Mesendoderm (in vitro differentiated cells): Measurements from ENCODE around the gene KDM3A.

Source experiments
- DNase-seq: peaks from one replicate; pipeline ENCODE4 v3.0.0; 2013
- H2AK5ac ChIP-seq: 2 replicates; pipeline ENCODE4 v1.6.1; 2013; ENCODE audit warnings: low read length, inconsistent platforms
- H2BK120ac ChIP-seq: 2 replicates; pipeline ENCODE4 v1.6.1; 2013; ENCODE audit warnings: low read depth, mild to moderate bottlenecking, low read length, moderate library complexity, mixed read lengths
- H2BK15ac ChIP-seq: replicated peaks from 2 replicates; pipeline ENCODE4 v1.6.1; 2013; ENCODE audit warnings: low read depth, mild to moderate bottlenecking, moderate library complexity
- H2BK5ac ChIP-seq: 2 replicates; pipeline ENCODE4 v1.6.1; 2013; ENCODE audit warnings: low read length, inconsistent platforms
- H3K18ac ChIP-seq: 2 replicates; pipeline ENCODE4 v1.6.1; 2013; ENCODE audit warnings: mild to moderate bottlenecking, low read length, mixed read lengths
- H3K23ac ChIP-seq: one replicate; pipeline ENCODE4 v1.6.1; 2013; ENCODE audit warnings: low read length
- H3K27ac ChIP-seq: 2 replicates; pipeline ENCODE4 v1.5.1; 2013; ENCODE audit warnings: low read depth, mild to moderate bottlenecking, inconsistent platforms, low read length, moderate library complexity
- H3K27me3 ChIP-seq: 2 replicates; pipeline ENCODE4 v1.6.1; 2013; ENCODE audit warnings: low read length, control low read depth, mild to moderate bottlenecking, inconsistent platforms; ENCODE audit not compliant: insufficient read depth, poor library complexity
- H3K36me3 ChIP-seq: 2 replicates; pipeline ENCODE4 v1.6.1; 2013; ENCODE audit warnings: low read length, inconsistent platforms; ENCODE audit not compliant: control insufficient read depth, insufficient read depth
- H3K4ac ChIP-seq: one replicate; pipeline ENCODE4 v1.6.1; 2013; ENCODE audit warnings: low read depth, mild to moderate bottlenecking, low read length, moderate library complexity
- H3K4me1 ChIP-seq: 2 replicates; pipeline ENCODE4 v1.6.1; 2013; ENCODE audit warnings: low read depth, low read length, inconsistent platforms; ENCODE audit not compliant: control insufficient read depth
- H3K4me2 ChIP-seq: 2 replicates; pipeline ENCODE4 v1.6.1; 2013; ENCODE audit warnings: low read length
- H3K4me3 ChIP-seq: 2 replicates; pipeline ENCODE4 v1.5.1; 2013; ENCODE audit warnings: mild to moderate bottlenecking, low read length
- H3K56ac ChIP-seq: one replicate; pipeline ENCODE4 v1.6.1; 2013; ENCODE audit warnings: low read length
- H3K79me1 ChIP-seq: 2 replicates; pipeline ENCODE4 v1.6.1; 2013; ENCODE audit warnings: low read length, inconsistent platforms
- H3K79me2 ChIP-seq: 2 replicates; pipeline ENCODE4 v1.6.1; 2013; ENCODE audit warnings: mild to moderate bottlenecking, low read length; ENCODE audit not compliant: control insufficient read depth, insufficient read depth
- H3K9ac ChIP-seq: 2 replicates; pipeline ENCODE4 v1.6.1; 2013; ENCODE audit warnings: low read length, inconsistent platforms
- H4K5ac ChIP-seq: one replicate; pipeline ENCODE4 v1.6.1; 2013; ENCODE audit warnings: low read length
- H4K8ac ChIP-seq: one replicate; pipeline ENCODE4 v1.6.1; 2013; ENCODE audit warnings: low read depth, mild to moderate bottlenecking, control low read depth, low read length, moderate library complexity
- WGBS: extraction: QIAGEN DNeasy Blood & Tissue Kit; methylation state at CpG from one replicate; pipeline ENCODE4 v1.1.7; 2013; ENCODE audit warnings: low lambda C conversion rate, missing lambda C conversion rate; ENCODE audit not compliant: insufficient coverage; ENCODE audit errors: extremely low coverage; 5-methylcytosine and 5-hydroxymethylcytosine counted together

KDM3A gene

GRCh38 chr2:86476918-86477317 is 35.7 kb downstream of the KDM3A start:
- Histone ChIP-seq H3K79me2 (no peaks in the 10 kb centered on the region), H3K18ac (no peak overlapping the region), H4K5ac (no peak overlapping the region)

GRCh38 chr2:86477349-86477748 is 36.2 kb downstream of the KDM3A start:
- Histone ChIP-seq H3K79me1 (no peaks in the 10 kb centered on the region), H3K4me2 (no peak overlapping the region), H4K5ac (no peak overlapping the region), H3K4me1 (no peaks in the 10 kb centered on the region), H3K56ac (no peak overlapping the region), H3K4ac (no peak overlapping the region), H3K27ac (no peak overlapping the region), H3K4me3 (no peak overlapping the region), H2BK5ac (no peak overlapping the region), H2BK120ac (no peak overlapping the region), H3K9ac (no peak overlapping the region), H3K23ac (no peak overlapping the region), H2AK5ac (no peak overlapping the region), H3K79me2 (no peaks in the 10 kb centered on the region), H3K36me3 (peaks cover 6% of the 10 kb centered on the region), H4K8ac (no peak overlapping the region), H3K18ac (no peak overlapping the region), H3K27me3 (no peaks in the 10 kb centered on the region), H2BK15ac (no peak overlapping the region)
- DNase-seq, result no peak

More at GRCh38 chr2:86476918-86477317, 35.7 kb downstream of the KDM3A start:
- H3K27ac ChIP-seq, result no peak overlapping the region
- no peaks in the 10 kb centered on the region for H3K27me3 ChIP-seq
- H2AK5ac ChIP-seq, result no peak overlapping the region
- H3K9ac ChIP-seq, result no peak overlapping the region
- H3K36me3 ChIP-seq, result peaks cover 6% of the 10 kb centered on the region
- DNase-seq, result no peak
- H3K4ac ChIP-seq, result no peak overlapping the region
- no peak overlapping the region for H2BK15ac ChIP-seq
- H2BK120ac ChIP-seq, result no peak overlapping the region
- no peak overlapping the region for H3K4me2 ChIP-seq
- no peak overlapping the region for H3K23ac ChIP-seq
- no peak overlapping the region for H3K4me3 ChIP-seq
- H3K4me1 ChIP-seq, result no peaks in the 10 kb centered on the region
- H3K56ac ChIP-seq, result no peak overlapping the region
- WGBS, result no CpG with 5 or more reads among the region's 3 CpGs
- no peaks in the 10 kb centered on the region for H3K79me1 ChIP-seq
- no peak overlapping the region for H4K8ac ChIP-seq
- no peak overlapping the region for H2BK5ac ChIP-seq

GRCh38 chr2:86480105-86480504 is 38.9 kb downstream of the KDM3A start:
- Histone ChIP-seq H3K56ac (no peak overlapping the region), H2BK5ac (no peak overlapping the region), H3K9ac (no peak overlapping the region), H3K4me1 (no peaks in the 10 kb centered on the region), H4K5ac (no peak overlapping the region), H2BK120ac (no peak overlapping the region), H3K79me1 (no peaks in the 10 kb centered on the region), H2AK5ac (no peak overlapping the region), H3K27ac (no peak overlapping the region), H3K4ac (no peak overlapping the region), H3K27me3 (no peaks in the 10 kb centered on the region), H3K4me3 (no peak overlapping the region), H4K8ac (no peak overlapping the region), H3K36me3 (peaks cover 6% of the 10 kb centered on the region), H2BK15ac (no peak overlapping the region), H3K23ac (no peak overlapping the region), H3K79me2 (no peaks in the 10 kb centered on the region), H3K4me2 (no peak overlapping the region), H3K18ac (no peak overlapping the region)
- DNase-seq, result no peak
- no CpG with 5 or more reads among the region's 7 CpGs for WGBS

GRCh38 chr2:86482034-86482433 is 40.9 kb downstream of the KDM3A start:
- H3K79me1 ChIP-seq, result no peaks in the 10 kb centered on the region
- H4K5ac ChIP-seq, result no peak overlapping the region
- H2BK15ac ChIP-seq, result no peak overlapping the region
- H3K27ac ChIP-seq, result no peak overlapping the region
- no peaks in the 10 kb centered on the region for H3K27me3 ChIP-seq
- DNase-seq, result no peak
- H3K4me2 ChIP-seq, result no peak overlapping the region
- H2BK5ac ChIP-seq, result no peak overlapping the region
- H3K23ac ChIP-seq, result no peak overlapping the region
- no peak overlapping the region for H2BK120ac ChIP-seq
- no peak overlapping the region for H3K56ac ChIP-seq
- H4K8ac ChIP-seq, result no peak overlapping the region
- no peak overlapping the region for H3K18ac ChIP-seq
- no peak overlapping the region for H3K9ac ChIP-seq
- WGBS, result no CpG with 5 or more reads among the region's 3 CpGs
- no peak overlapping the region for H2AK5ac ChIP-seq
- no peak overlapping the region for H3K4ac ChIP-seq
- peaks cover 4% of the 10 kb centered on the region for H3K36me3 ChIP-seq
- no peaks in the 10 kb centered on the region for H3K4me1 ChIP-seq
- H3K79me2 ChIP-seq, result no peaks in the 10 kb centered on the region
- H3K4me3 ChIP-seq, result no peak overlapping the region

GRCh38 chr2:86484385-86484784 is 43.2 kb downstream of the KDM3A start:
- no peak overlapping the region for H3K18ac ChIP-seq
- no peak for DNase-seq
- H2BK15ac ChIP-seq, result no peak overlapping the region
- H3K9ac ChIP-seq, result no peak overlapping the region
- no peak overlapping the region for H4K5ac ChIP-seq
- H3K27me3 ChIP-seq, result no peaks in the 10 kb centered on the region
- WGBS, result no CpG with 5 or more reads among the region's 3 CpGs
- H3K36me3 ChIP-seq, result peaks cover 4% of the 10 kb centered on the region
- H3K79me2 ChIP-seq, result no peaks in the 10 kb centered on the region
- no peaks in the 10 kb centered on the region for H3K4me1 ChIP-seq
- no peak overlapping the region for H2BK120ac ChIP-seq
- H3K56ac ChIP-seq, result no peak overlapping the region
- H3K4me2 ChIP-seq, result no peak overlapping the region
- H3K27ac ChIP-seq, result no peak overlapping the region
- no peak overlapping the region for H3K4me3 ChIP-seq
- H4K8ac ChIP-seq, result no peak overlapping the region
- no peaks in the 10 kb centered on the region for H3K79me1 ChIP-seq
- no peak overlapping the region for H2BK5ac ChIP-seq
- H3K23ac ChIP-seq, result no peak overlapping the region
- H2AK5ac ChIP-seq, result no peak overlapping the region
- no peak overlapping the region for H3K4ac ChIP-seq

GRCh38 chr2:86485103-86485502 is 43.9 kb downstream of the KDM3A start:
- H3K4me2 ChIP-seq, result no peak overlapping the region
- no peak overlapping the region for H3K56ac ChIP-seq
- no peak overlapping the region for H3K4ac ChIP-seq
- no peak overlapping the region for H4K5ac ChIP-seq
- no peak overlapping the region for H4K8ac ChIP-seq
- no peaks in the 10 kb centered on the region for H3K4me1 ChIP-seq
- no peak overlapping the region for H2BK15ac ChIP-seq
- no peak for DNase-seq
- H3K4me3 ChIP-seq, result no peak overlapping the region
- H3K23ac ChIP-seq, result no peak overlapping the region
- H3K9ac ChIP-seq, result no peak overlapping the region
- H2AK5ac ChIP-seq, result no peak overlapping the region
- no peak overlapping the region for H2BK120ac ChIP-seq
- H3K36me3 ChIP-seq, result peaks cover 4% of the 10 kb centered on the region
- H3K79me1 ChIP-seq, result no peaks in the 10 kb centered on the region
- no peak overlapping the region for H3K18ac ChIP-seq
- no peak overlapping the region for H2BK5ac ChIP-seq
- H3K79me2 ChIP-seq, result no peaks in the 10 kb centered on the region
- H3K27me3 ChIP-seq, result no peaks in the 10 kb centered on the region
- no peak overlapping the region for H3K27ac ChIP-seq
